CD14-positive monocyte (primary cell): ENCODE measurements around the gene AMBP. TPM values are rescaled to one million over a fixed set of nuclear protein-coding genes. Genes with fewer than 3 reads are reported as not detected.

Experiments
- DNase-seq, 3 donors: peaks; one replicate each; pipeline ENCODE4 v3.0.0-alpha.2; 2011 to 2022
- H2AFZ ChIP-seq: 2 replicates; pipeline ENCODE4 v1.6.0; 2012; ENCODE audit warnings: mild to moderate bottlenecking, low read depth, low read length, inconsistent platforms; ENCODE audit not compliant: insufficient read depth, poor library complexity, severe bottlenecking
- H3K27ac ChIP-seq, 2 donors: 1 replicate in 1 of 2; 2 replicates in 1 of 2; pipeline ENCODE4 v1.5.1; 2012 to 2013; ENCODE audit warnings: low read length in 2 of 2, control low read depth in 1 of 2, inconsistent platforms in 1 of 2, low read depth in 1 of 2, mild to moderate bottlenecking in 1 of 2
- H3K27me3 ChIP-seq, 2 donors: one replicate each; pipeline versions ENCODE4 v1.6.0 to v1.6.1; 2011 to 2013; ENCODE audit warnings: low read length in 2 of 2; ENCODE audit not compliant: control insufficient read depth in 2 of 2, insufficient read depth in 2 of 2
- H3K36me3 ChIP-seq, 2 donors: replicated peaks in 1 of 2; 1 replicate in 1 of 2; 2 replicates in 1 of 2; pipeline versions ENCODE4 v1.5.1 to v1.6.1; 2012 to 2013; ENCODE audit warnings: low read length in 2 of 2, control low read depth in 1 of 2, inconsistent platforms in 1 of 2, mild to moderate bottlenecking in 1 of 2; ENCODE audit not compliant: insufficient read depth in 2 of 2, control insufficient read depth in 1 of 2
- H3K4me1 ChIP-seq, 2 donors: 1 replicate in 1 of 2; 2 replicates in 1 of 2; pipeline versions ENCODE4 v1.5.1 to v1.6.1; 2012 to 2013; ENCODE audit warnings: low read length in 2 of 2, control low read depth in 1 of 2, inconsistent platforms in 1 of 2, mild to moderate bottlenecking in 1 of 2, moderate library complexity in 1 of 2; ENCODE audit not compliant: insufficient read depth in 2 of 2, control insufficient read depth in 1 of 2
- H3K4me2 ChIP-seq: replicated peaks from 2 replicates; pipeline ENCODE3; 2012; ENCODE audit warnings: low read length, moderate library complexity, mild to moderate bottlenecking; ENCODE audit not compliant: poor library complexity, severe bottlenecking; ENCODE audit errors: extremely low read depth
- H3K4me3 ChIP-seq, 3 experiments: fragments of 200-600 bp in 1 of 3; sonication (generic) in 1 of 3; replicated peaks in 1 of 3; 1 replicate in 2 of 3; 2 replicates in 1 of 3; pipeline ENCODE4 v1.5.1; 2011 to 2013; ENCODE audit warnings: low read length in 3 of 3, mild to moderate bottlenecking in 3 of 3, control low read depth in 2 of 3, low read depth in 2 of 3, inconsistent platforms in 1 of 3, moderate library complexity in 1 of 3
- H3K79me2 ChIP-seq: 2 replicates; pipeline ENCODE4 v1.6.0; 2012; ENCODE audit warnings: mild to moderate bottlenecking, control low read depth, inconsistent platforms, low read length, moderate library complexity; ENCODE audit not compliant: insufficient read depth
- H3K9ac ChIP-seq: 2 replicates; pipeline ENCODE4 v1.6.0; 2017; ENCODE audit warnings: low read length, mild to moderate bottlenecking; ENCODE audit not compliant: insufficient read depth, poor library complexity, severe bottlenecking
- H3K9me3 ChIP-seq, 2 donors: replicated peaks in 1 of 2; 1 replicate in 1 of 2; 2 replicates in 1 of 2; pipeline versions ENCODE4 v1.5.1 to v1.6.1; 2012 to 2013; ENCODE audit warnings: low read length in 2 of 2, control low read depth in 1 of 2; ENCODE audit not compliant: control insufficient read depth in 1 of 2, insufficient read depth in 1 of 2
- H4K20me1 ChIP-seq: 2 replicates; pipeline ENCODE4 v1.6.0; 2012; ENCODE audit warnings: mild to moderate bottlenecking, low read length, control low read depth, moderate library complexity; ENCODE audit not compliant: insufficient read depth
- H3K27ac Mint-ChIP-seq, 7 donors: one replicate each; pipeline ENCODE4 v1.8.0; 2020; ENCODE audit warnings: mild to moderate bottlenecking in 7 of 7, mixed read lengths in 7 of 7, moderate library complexity in 6 of 7, inconsistent platforms in 2 of 7
- H3K27me3 Mint-ChIP-seq, 3 donors: one replicate each; pipeline ENCODE4 v1.8.0; 2021 to 2022; ENCODE audit warnings: low read depth in 3 of 3, mild to moderate bottlenecking in 3 of 3, mixed read lengths in 3 of 3, moderate library complexity in 3 of 3, inconsistent platforms in 1 of 3
- H3K36me3 Mint-ChIP-seq, 2 donors: one replicate each; pipeline ENCODE4 v1.8.0; 2020; ENCODE audit warnings: mixed read lengths in 2 of 2, inconsistent platforms in 1 of 2, mild to moderate bottlenecking in 1 of 2
- H3K4me1 Mint-ChIP-seq: one replicate; pipeline ENCODE4 v1.8.0; 2020; ENCODE audit warnings: mild to moderate bottlenecking, mixed read lengths
- H3K4me3 Mint-ChIP-seq, 2 donors: one replicate each; pipeline ENCODE4 v1.8.0; 2020; ENCODE audit warnings: mild to moderate bottlenecking in 2 of 2, mixed read lengths in 2 of 2, moderate library complexity in 1 of 2
- H3K9me3 Mint-ChIP-seq, 7 donors: one replicate each; pipeline ENCODE4 v1.8.0; 2020 to 2022; ENCODE audit warnings: mixed read lengths in 7 of 7, mild to moderate bottlenecking in 6 of 7, moderate library complexity in 6 of 7, inconsistent platforms in 2 of 7
- WGBS: methylation state at CpG from one replicate; pipeline ENCODE4 v1.1.5; 2013; ENCODE audit warnings: missing lambda C conversion rate; ENCODE audit not compliant: insufficient coverage; 5-methylcytosine and 5-hydroxymethylcytosine counted together
- intact Hi-C, 2 donors: fragments of 100-400 bp; cut with micrococcal nuclease; formaldehyde crosslinking; loops; one replicate each; pipeline versions ENCODE4 v1.15.0 to v1.15.1; 2023
- polyA plus RNA-seq, 3 donors: library from polyadenylated mRNA; depleted of rRNA in 1 of 3; unstranded in 2 of 3; stranded (reverse) in 1 of 3; fragments of 300-500 nt in 2 of 3; fragments of >200 nt in 1 of 3; fragmentation: Illumina TruSeq in 2 of 3; gene quantifications; 1 replicate in 2 of 3; 2 replicates in 1 of 3; pipeline ENCODE4 v1.2.3, GENCODE V29; 2012 to 2021
- TF ChIP-seq, protein P1 (sequence below): fragments of 200-600 bp; IDR thresholded peaks from one replicate; pipeline ENCODE4 v1.8.0; 2022; ENCODE audit warnings: antibody characterized with exemption, mild to moderate bottlenecking

AMBP gene
- polyA plus RNA-seq, 3 donors, result not detected

DNA sequence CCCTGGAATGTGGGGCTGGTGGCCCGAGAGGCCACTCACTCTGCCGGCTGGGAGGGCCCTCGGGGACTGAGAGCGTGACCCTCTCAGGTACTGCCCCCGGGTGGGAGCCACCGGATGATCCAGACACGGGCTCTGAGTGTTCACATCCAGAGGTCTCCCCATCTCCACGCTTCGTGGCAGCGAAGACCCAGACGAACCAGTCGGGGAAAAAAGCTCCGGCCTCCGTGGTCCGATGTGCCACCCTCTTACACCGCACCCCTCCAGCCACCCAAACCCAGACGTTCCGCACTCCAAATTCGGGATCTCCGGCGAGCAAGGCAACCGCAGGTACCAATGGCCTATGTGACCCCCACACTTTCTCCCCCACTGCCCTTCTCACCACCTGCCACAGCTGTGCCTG, 49.5 kb downstream of the AMBP start:
- no peaks in the 10 kb centered on the region for H3K27me3 ChIP-seq
- no peak overlapping the region for H3K4me3 ChIP-seq
- Mint-ChIP-seq H3K4me3 (no peak overlapping the region), H3K9me3 (peaks cover 5 to 9% (median 7%) of the 10 kb centered on the region in 7 donors), H3K27me3 (peaks cover 0 to 5% (median 0%) of the 10 kb centered on the region in 3 donors), H3K27ac (peak overlapping the region in 3 of 7 donors; percentile 26 to 52 (median 34)), H3K4me1 (no peaks in the 10 kb centered on the region), H3K36me3 (peaks cover 34 to 38% of the 10 kb centered on the region in 2 donors)
- no peak overlapping the region for H3K4me2 ChIP-seq
- WGBS, result 100% methylated on average over 9 of the region's 22 CpGs
- H3K9me3 ChIP-seq, result peaks cover 2 to 3% of the 10 kb centered on the region in 2 donors
- H3K79me2 ChIP-seq, result no peaks in the 10 kb centered on the region
- no peaks in the 10 kb centered on the region for H3K4me1 ChIP-seq
- TF ChIP-seq, protein P1, sequence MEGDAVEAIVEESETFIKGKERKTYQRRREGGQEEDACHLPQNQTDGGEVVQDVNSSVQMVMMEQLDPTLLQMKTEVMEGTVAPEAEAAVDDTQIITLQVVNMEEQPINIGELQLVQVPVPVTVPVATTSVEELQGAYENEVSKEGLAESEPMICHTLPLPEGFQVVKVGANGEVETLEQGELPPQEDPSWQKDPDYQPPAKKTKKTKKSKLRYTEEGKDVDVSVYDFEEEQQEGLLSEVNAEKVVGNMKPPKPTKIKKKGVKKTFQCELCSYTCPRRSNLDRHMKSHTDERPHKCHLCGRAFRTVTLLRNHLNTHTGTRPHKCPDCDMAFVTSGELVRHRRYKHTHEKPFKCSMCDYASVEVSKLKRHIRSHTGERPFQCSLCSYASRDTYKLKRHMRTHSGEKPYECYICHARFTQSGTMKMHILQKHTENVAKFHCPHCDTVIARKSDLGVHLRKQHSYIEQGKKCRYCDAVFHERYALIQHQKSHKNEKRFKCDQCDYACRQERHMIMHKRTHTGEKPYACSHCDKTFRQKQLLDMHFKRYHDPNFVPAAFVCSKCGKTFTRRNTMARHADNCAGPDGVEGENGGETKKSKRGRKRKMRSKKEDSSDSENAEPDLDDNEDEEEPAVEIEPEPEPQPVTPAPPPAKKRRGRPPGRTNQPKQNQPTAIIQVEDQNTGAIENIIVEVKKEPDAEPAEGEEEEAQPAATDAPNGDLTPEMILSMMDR, result no peak
- H3K36me3 ChIP-seq, result peaks cover 0 to 17% of the 10 kb centered on the region in 2 donors
- H3K9ac ChIP-seq, result no peak overlapping the region
- intact Hi-C loops, result no loop called here
- no peak for DNase-seq
- no peak overlapping the region for H2AFZ ChIP-seq
- H4K20me1 ChIP-seq, result no peaks in the 10 kb centered on the region
- H3K27ac ChIP-seq, result no peak overlapping the region

DNA sequence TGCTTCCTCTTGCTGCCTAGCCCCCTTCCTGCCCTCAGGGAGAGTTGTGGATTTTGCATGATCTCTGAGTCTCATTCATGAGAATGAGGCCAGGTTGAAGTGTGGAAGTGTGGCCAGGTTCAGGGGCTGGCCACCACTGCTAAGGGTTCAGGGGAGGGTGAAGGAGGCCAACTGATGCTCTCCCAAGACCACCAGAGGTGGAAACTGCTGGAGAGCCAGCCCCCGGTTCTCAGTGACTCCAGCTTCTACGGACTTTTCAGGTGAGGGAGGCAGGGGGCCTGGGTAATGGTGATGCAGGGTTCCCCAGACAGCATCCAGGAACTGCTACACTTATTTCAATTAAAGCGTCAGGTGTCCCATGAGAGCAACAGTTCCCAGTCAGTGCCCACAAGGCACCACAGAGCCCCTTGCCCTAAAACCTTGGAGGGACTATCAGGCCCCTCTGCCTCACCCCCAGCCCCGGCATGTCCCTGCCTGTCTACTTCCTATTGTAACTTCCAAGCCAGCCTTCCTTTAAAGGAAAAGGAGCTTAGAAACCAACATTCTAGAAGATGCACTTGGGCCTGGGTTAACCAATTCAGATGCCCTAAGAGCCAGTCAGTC, 50.1 kb downstream of the AMBP start:
- intact Hi-C loops, result no loop called here
- H3K27ac ChIP-seq, result no peak overlapping the region
- DNase-seq, result no peak
- no peaks in the 10 kb centered on the region for H3K79me2 ChIP-seq
- no peaks in the 10 kb centered on the region for H3K27me3 ChIP-seq
- Mint-ChIP-seq H3K9me3 (peaks cover 7 to 13% (median 12%) of the 10 kb centered on the region in 7 donors), H3K36me3 (peaks cover 37 to 39% of the 10 kb centered on the region in 2 donors), H3K27me3 (peaks cover 0 to 5% (median 0%) of the 10 kb centered on the region in 3 donors), H3K27ac (peak overlapping the region in 1 of 7 donors; percentile 26), H3K4me3 (no peak overlapping the region), H3K4me1 (no peaks in the 10 kb centered on the region)
- H3K36me3 ChIP-seq, result peaks cover 0 to 17% of the 10 kb centered on the region in 2 donors
- H3K9me3 ChIP-seq, result peaks cover 2 to 8% of the 10 kb centered on the region in 2 donors
- no peak overlapping the region for H3K4me2 ChIP-seq
- H3K4me3 ChIP-seq, result no peak overlapping the region
- H3K4me1 ChIP-seq, result no peaks in the 10 kb centered on the region
- H3K9ac ChIP-seq, result no peak overlapping the region
- H4K20me1 ChIP-seq, result no peaks in the 10 kb centered on the region
- TF ChIP-seq, protein P1, result no peak
- 100% methylated on average over 3 of the region's 4 CpGs for WGBS
- H2AFZ ChIP-seq, result no peak overlapping the region
